ENCODE results near the gene GRIN3B.

DNA sequence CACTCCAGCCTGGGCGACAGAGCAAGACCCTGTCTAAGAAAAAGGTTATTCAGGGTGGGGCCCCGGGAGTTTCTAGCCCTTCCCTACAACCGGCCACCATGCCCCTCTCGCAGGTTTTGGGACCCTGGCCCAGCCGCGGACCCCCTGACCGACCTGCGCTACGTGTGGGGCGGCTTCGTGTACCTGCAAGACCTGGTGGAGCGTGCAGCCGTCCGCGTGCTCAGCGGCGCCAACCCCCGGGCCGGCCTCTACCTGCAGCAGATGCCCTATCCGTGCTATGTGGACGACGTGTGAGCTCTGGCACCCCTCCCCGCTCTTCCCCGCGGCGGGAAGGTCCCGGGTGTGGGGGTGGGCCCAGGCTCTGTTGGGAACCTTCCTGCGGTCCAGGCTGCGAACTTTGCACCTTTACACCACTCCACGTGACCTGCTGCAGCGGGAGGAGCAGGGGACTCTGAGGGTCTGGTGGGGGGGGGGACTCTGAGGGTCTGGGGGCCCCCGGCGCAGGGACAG, 46.0 kb downstream of the GRIN3B start:
- TF ChIP-seq NR2C1 (IDR thresholded peaks at IDR 0.05): no peak
- TF ChIP-seq POLR2A (IDR thresholded peaks at IDR 0.05; ENCODE audit: low read depth, low read length): no peak
- no peak for TF ChIP-seq EZH2 (IDR thresholded peaks at IDR 0.05; ENCODE audit: borderline replicate concordance, control insufficient read depth, low read depth, low read length)
- TF ChIP-seq RAD51 (IDR thresholded peaks at IDR 0.05): no peak
- TF ChIP-seq CEBPB (IDR thresholded peaks at IDR 0.05; ENCODE audit: borderline replicate concordance in 1 of 2, low read depth in 2 of 2, low read length in 2 of 2): no peak
- no peak for TF ChIP-seq GABPA (IDR thresholded peaks at IDR 0.05; ENCODE audit: low read depth)
- no peak for TF ChIP-seq BHLHE40 (IDR thresholded peaks at IDR 0.05; ENCODE audit: borderline replicate concordance in 1 of 2, low read depth in 2 of 2, low read length in 1 of 2)
- TF ChIP-seq NFIC (IDR thresholded peaks at IDR 0.05; ENCODE audit: low read depth, low read length): no peak

All from GM12878 (cell line).